HepG2 (cell line): ENCODE measurements around the gene MARCHF2. TPM values are rescaled to one million over a fixed set of nuclear protein-coding genes. Genes with fewer than 3 reads are reported as not detected.

Experiments
- HNRNPL ChIP-seq: fragments of 200-400 bp; formaldehyde crosslinking; IDR thresholded peaks from 2 replicates; pipeline ENCODE4 v1.6.1; 2017; ENCODE audit warnings: mild to moderate bottlenecking, low read depth, low read length
- HNRNPLL ChIP-seq: fragments of 200-400 bp; formaldehyde crosslinking; IDR thresholded peaks from 2 replicates; pipeline ENCODE4 v1.6.1; 2017; ENCODE audit warnings: mild to moderate bottlenecking, low read depth, low read length; ENCODE audit not compliant: poor library complexity, severe bottlenecking
- TCF12 ChIP-seq, 2 experiments: fragments of 450-650 bp in 1 of 2; sonication (generic) in 1 of 2; formaldehyde crosslinking in 1 of 2; IDR thresholded peaks; 2 replicates each; pipeline versions ENCODE4 v1.6.1 to v1.8.0; 2017 to 2022; ENCODE audit warnings: antibody characterized with exemption in 1 of 2, mild to moderate bottlenecking in 1 of 2, missing genetic modification reagents in 1 of 2, moderate library complexity in 1 of 2
- TEAD2 ChIP-seq: sonication (generic); formaldehyde crosslinking; IDR thresholded peaks from 2 replicates; pipeline ENCODE4 v1.9.0; 2021; ENCODE audit warnings: missing genetic modification reagents
- ZNF260 ChIP-seq: sonication (generic); formaldehyde crosslinking; IDR thresholded peaks from 2 replicates; pipeline ENCODE4 v1.4.0; 2020; ENCODE audit warnings: missing genetic modification reagents, low read depth, mild to moderate bottlenecking, borderline replicate concordance
- ZNF33B ChIP-seq: sonication (generic); formaldehyde crosslinking; IDR thresholded peaks from 2 replicates; pipeline ENCODE4 v1.5.1; 2020; ENCODE audit warnings: mild to moderate bottlenecking, missing genetic modification reagents
- ZNF577 ChIP-seq: sonication (generic); formaldehyde crosslinking; IDR thresholded peaks from 2 replicates; pipeline ENCODE4 v1.4.0; 2020; ENCODE audit warnings: mild to moderate bottlenecking, low read depth, missing genetic modification reagents, borderline replicate concordance
- polyA plus RNA-seq, 8 experiments: library from polyadenylated mRNA; depleted of rRNA in 3 of 8; stranded (reverse) in 7 of 8; unstranded in 1 of 8; fragments of >200 nt; fragmentation: Illumina TruSeq in 4 of 8; extraction: Trizol in 4 of 8; gene quantifications; 2 replicates each; pipeline versions ENCODE4 v1.2.1 to v1.2.3, GENCODE V29; 2011 to 2016; ENCODE audit warnings: low read depth in 4 of 8, missing spikeins in 1 of 8, mixed read lengths in 1 of 8; ENCODE audit not compliant: insufficient read depth in 1 of 8
- total RNA-seq, 5 experiments: library from RNA; depleted of rRNA; stranded (reverse); fragments of >200 nt; fragmentation: Illumina TruSeq; extraction: Trizol; gene quantifications; 2 replicates each; pipeline ENCODE4 v1.2.3, GENCODE V29; 2016; ENCODE audit warnings: low read depth in 1 of 5
- TF ChIP-seq, protein P1 (sequence below): sonication (generic); formaldehyde crosslinking; IDR thresholded peaks from 2 replicates; pipeline ENCODE4 v1.4.0; 2020; ENCODE audit warnings: mild to moderate bottlenecking, missing genetic modification reagents, borderline replicate concordance
- TF ChIP-seq, protein P2 (sequence below): IDR thresholded peaks from 2 replicates; pipeline ENCODE4 v1.6.1; 2016
- TF ChIP-seq, protein P3 (sequence below): sonication (generic); formaldehyde crosslinking; IDR thresholded peaks from 2 replicates; pipeline ENCODE4 v1.5.1; 2020; ENCODE audit warnings: mild to moderate bottlenecking, missing genetic modification reagents, borderline replicate concordance
- TF ChIP-seq, protein P4 (sequence below): sonication (generic); formaldehyde crosslinking; IDR thresholded peaks from 2 replicates; pipeline ENCODE4 v1.5.1; 2020; ENCODE audit warnings: missing genetic modification reagents, mild to moderate bottlenecking, borderline replicate concordance
- TF ChIP-seq, protein P5 (sequence below): sonication (generic); formaldehyde crosslinking; IDR thresholded peaks from 2 replicates; pipeline ENCODE4 v1.4.0; 2020; ENCODE audit warnings: missing genetic modification reagents; ENCODE audit errors: not compliant biosample characterization

Gene MARCHF2
- total and polyA plus RNA-seq, 2 of the 13 experiments (the other 11 are each of a cell fraction or from before 2014, with no cell fraction given): 12.7 to 13.0 TPM

DNA sequence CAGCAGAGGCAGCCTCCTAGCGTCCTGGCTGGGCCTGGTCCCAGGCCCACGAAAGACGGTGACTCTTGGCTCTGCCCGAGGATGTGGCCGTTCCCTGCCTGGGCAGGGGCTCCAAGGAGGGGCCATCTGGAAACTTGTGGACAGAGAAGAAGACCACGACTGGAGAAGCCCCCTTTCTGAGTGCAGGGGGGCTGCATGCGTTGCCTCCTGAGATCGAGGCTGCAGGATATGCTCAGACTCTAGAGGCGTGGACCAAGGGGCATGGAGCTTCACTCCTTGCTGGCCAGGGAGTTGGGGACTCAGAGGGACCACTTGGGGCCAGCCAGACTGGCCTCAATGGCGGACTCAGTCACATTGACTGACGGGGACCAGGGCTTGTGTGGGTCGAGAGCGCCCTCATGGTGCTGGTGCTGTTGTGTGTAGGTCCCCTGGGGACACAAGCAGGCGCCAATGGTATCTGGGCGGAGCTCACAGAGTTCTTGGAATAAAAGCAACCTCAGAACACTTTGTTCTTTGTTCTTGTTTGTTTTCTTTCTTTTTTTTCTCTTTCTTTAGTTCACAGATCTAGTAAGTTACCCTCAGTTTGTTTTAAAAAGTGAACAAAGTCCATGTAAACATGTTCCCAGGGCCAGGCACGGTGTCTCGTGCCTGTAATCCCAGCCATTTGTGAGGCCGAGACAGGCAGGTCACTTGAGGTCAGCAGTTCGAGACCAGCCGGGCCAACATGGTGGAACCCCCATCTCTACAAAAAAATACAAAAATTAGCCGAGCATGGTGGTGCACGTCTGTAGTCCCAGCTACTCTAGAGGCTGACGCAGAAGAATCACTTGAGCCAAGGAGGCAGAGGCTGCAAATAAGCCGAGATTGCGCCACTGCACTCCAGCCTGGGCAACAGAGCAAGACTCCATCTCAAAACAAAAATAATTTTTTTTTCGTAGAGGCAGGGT is 39.0 kb upstream of the MARCHF2 start (continued):
- TF ChIP-seq, protein P1, sequence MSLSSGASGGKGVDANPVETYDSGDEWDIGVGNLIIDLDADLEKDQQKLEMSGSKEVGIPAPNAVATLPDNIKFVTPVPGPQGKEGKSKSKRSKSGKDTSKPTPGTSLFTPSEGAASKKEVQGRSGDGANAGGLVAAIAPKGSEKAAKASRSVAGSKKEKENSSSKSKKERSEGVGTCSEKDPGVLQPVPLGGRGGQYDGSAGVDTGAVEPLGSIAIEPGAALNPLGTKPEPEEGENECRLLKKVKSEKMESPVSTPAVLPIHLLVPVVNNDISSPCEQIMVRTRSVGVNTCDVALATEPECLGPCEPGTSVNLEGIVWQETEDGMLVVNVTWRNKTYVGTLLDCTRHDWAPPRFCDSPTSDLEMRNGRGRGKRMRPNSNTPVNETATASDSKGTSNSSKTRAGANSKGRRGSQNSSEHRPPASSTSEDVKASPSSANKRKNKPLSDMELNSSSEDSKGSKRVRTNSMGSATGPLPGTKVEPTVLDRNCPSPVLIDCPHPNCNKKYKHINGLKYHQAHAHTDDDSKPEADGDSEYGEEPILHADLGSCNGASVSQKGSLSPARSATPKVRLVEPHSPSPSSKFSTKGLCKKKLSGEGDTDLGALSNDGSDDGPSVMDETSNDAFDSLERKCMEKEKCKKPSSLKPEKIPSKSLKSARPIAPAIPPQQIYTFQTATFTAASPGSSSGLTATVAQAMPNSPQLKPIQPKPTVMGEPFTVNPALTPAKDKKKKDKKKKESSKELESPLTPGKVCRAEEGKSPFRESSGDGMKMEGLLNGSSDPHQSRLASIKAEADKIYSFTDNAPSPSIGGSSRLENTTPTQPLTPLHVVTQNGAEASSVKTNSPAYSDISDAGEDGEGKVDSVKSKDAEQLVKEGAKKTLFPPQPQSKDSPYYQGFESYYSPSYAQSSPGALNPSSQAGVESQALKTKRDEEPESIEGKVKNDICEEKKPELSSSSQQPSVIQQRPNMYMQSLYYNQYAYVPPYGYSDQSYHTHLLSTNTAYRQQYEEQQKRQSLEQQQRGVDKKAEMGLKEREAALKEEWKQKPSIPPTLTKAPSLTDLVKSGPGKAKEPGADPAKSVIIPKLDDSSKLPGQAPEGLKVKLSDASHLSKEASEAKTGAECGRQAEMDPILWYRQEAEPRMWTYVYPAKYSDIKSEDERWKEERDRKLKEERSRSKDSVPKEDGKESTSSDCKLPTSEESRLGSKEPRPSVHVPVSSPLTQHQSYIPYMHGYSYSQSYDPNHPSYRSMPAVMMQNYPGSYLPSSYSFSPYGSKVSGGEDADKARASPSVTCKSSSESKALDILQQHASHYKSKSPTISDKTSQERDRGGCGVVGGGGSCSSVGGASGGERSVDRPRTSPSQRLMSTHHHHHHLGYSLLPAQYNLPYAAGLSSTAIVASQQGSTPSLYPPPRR (CRISPR knock-in tag): peak; percentile 91
- TF ChIP-seq HNRNPLL: no peak
- TF ChIP-seq ZNF260 (CRISPR knock-in tag): no peak
- no peak for TF ChIP-seq TCF12 (IDR thresholded peaks at IDR 0.05)
- 0 out of 2 replicates have a peak, but pooled peaks have one; percentile 47 for TF ChIP-seq TCF12 (CRISPR knock-in tag; IDR thresholded peaks at IDR 0.05)
- TF ChIP-seq, protein P2, sequence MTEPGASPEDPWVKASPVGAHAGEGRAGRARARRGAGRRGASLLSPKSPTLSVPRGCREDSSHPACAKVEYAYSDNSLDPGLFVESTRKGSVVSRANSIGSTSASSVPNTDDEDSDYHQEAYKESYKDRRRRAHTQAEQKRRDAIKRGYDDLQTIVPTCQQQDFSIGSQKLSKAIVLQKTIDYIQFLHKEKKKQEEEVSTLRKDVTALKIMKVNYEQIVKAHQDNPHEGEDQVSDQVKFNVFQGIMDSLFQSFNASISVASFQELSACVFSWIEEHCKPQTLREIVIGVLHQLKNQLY (CRISPR knock-in tag): peak; percentile 89
- no peak for TF ChIP-seq ZNF577 (CRISPR knock-in tag)
- no peak for TF ChIP-seq HNRNPL
- TF ChIP-seq, protein P3, sequence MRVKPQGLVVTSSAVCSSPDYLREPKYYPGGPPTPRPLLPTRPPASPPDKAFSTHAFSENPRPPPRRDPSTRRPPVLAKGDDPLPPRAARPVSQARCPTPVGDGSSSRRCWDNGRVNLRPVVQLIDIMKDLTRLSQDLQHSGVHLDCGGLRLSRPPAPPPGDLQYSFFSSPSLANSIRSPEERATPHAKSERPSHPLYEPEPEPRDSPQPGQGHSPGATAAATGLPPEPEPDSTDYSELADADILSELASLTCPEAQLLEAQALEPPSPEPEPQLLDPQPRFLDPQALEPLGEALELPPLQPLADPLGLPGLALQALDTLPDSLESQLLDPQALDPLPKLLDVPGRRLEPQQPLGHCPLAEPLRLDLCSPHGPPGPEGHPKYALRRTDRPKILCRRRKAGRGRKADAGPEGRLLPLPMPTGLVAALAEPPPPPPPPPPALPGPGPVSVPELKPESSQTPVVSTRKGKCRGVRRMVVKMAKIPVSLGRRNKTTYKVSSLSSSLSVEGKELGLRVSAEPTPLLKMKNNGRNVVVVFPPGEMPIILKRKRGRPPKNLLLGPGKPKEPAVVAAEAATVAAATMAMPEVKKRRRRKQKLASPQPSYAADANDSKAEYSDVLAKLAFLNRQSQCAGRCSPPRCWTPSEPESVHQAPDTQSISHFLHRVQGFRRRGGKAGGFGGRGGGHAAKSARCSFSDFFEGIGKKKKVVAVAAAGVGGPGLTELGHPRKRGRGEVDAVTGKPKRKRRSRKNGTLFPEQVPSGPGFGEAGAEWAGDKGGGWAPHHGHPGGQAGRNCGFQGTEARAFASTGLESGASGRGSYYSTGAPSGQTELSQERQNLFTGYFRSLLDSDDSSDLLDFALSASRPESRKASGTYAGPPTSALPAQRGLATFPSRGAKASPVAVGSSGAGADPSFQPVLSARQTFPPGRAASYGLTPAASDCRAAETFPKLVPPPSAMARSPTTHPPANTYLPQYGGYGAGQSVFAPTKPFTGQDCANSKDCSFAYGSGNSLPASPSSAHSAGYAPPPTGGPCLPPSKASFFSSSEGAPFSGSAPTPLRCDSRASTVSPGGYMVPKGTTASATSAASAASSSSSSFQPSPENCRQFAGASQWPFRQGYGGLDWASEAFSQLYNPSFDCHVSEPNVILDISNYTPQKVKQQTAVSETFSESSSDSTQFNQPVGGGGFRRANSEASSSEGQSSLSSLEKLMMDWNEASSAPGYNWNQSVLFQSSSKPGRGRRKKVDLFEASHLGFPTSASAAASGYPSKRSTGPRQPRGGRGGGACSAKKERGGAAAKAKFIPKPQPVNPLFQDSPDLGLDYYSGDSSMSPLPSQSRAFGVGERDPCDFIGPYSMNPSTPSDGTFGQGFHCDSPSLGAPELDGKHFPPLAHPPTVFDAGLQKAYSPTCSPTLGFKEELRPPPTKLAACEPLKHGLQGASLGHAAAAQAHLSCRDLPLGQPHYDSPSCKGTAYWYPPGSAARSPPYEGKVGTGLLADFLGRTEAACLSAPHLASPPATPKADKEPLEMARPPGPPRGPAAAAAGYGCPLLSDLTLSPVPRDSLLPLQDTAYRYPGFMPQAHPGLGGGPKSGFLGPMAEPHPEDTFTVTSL (CRISPR knock-in tag): peak; percentile 95
- no peak for TF ChIP-seq TEAD2 (CRISPR knock-in tag)
- no peak for TF ChIP-seq ZNF33B
- TF ChIP-seq, protein P4, sequence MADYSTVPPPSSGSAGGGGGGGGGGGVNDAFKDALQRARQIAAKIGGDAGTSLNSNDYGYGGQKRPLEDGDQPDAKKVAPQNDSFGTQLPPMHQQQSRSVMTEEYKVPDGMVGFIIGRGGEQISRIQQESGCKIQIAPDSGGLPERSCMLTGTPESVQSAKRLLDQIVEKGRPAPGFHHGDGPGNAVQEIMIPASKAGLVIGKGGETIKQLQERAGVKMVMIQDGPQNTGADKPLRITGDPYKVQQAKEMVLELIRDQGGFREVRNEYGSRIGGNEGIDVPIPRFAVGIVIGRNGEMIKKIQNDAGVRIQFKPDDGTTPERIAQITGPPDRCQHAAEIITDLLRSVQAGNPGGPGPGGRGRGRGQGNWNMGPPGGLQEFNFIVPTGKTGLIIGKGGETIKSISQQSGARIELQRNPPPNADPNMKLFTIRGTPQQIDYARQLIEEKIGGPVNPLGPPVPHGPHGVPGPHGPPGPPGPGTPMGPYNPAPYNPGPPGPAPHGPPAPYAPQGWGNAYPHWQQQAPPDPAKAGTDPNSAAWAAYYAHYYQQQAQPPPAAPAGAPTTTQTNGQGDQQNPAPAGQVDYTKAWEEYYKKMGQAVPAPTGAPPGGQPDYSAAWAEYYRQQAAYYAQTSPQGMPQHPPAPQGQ: 0 out of 2 replicates have a peak, but pooled peaks have one; percentile 38
- TF ChIP-seq, protein P5, sequence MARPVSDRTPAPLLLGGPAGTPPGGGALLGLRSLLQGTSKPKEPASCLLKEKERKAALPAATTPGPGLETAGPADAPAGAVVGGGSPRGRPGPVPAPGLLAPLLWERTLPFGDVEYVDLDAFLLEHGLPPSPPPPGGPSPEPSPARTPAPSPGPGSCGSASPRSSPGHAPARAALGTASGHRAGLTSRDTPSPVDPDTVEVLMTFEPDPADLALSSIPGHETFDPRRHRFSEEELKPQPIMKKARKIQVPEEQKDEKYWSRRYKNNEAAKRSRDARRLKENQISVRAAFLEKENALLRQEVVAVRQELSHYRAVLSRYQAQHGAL (CRISPR knock-in tag): no peak
